Adrenal gland (tissue), 12 donors: Measurements from ENCODE around the gene MAPKBP1. TPM values are rescaled to one million over a fixed set of nuclear protein-coding genes. Genes with fewer than 3 reads are reported as not detected.
"Not testable (repeated sequence)": the region's sequence is repeated elsewhere in the genome, so short reads cannot be mapped to it uniquely, and the experiment has no call there.

ENCODE experiments used
- DNase-seq, 7 donors: peaks; one replicate each; pipeline ENCODE4 v3.0.0-alpha.2; 2019 to 2020
- H3K27ac ChIP-seq, 5 donors: fragments of 200-600 bp; sonication (generic) in 4 of 5; 1 replicate in 3 of 5; 2 replicates in 2 of 5; pipeline versions ENCODE4 v1.5.1 to v1.8.0; 2016 to 2020; ENCODE audit warnings: mild to moderate bottlenecking in 1 of 5
- H3K27me3 ChIP-seq: fragments of 200-600 bp; 2 replicates; pipeline ENCODE4 v1.8.0; 2021
- H3K36me3 ChIP-seq, 2 donors: fragments of 200-600 bp; replicated peaks in 1 of 2; 1 replicate in 1 of 2; 2 replicates in 1 of 2; pipeline versions ENCODE4 v1.5.1 to v1.8.0; 2018 to 2022
- H3K4me1 ChIP-seq, 2 donors: fragments of 200-600 bp; replicated peaks in 1 of 2; 1 replicate in 1 of 2; 2 replicates in 1 of 2; pipeline versions ENCODE4 v1.5.1 to v1.8.0; 2018 to 2021
- H3K4me3 ChIP-seq, 4 donors: fragments of 200-600 bp; sonication (generic) in 3 of 4; one replicate each; pipeline ENCODE4 v1.5.1; 2016 to 2018
- H3K9me3 ChIP-seq, 3 donors: fragments of 200-600 bp; sonication (generic) in 1 of 3; replicated peaks in 1 of 3; 1 replicate in 2 of 3; 2 replicates in 1 of 3; pipeline versions ENCODE4 v1.5.1 to v1.8.0; 2016 to 2021
- POLR2A ChIP-seq, 2 donors: fragments of 450-650 bp; IDR thresholded peaks; one replicate each; pipeline ENCODE4 v1.6.1; 2017; ENCODE audit warnings: antibody characterized with exemption in 2 of 2, mild to moderate bottlenecking in 2 of 2, moderate library complexity in 1 of 2
- WGBS, 4 donors: extraction: QIAGEN DNeasy Blood & Tissue Kit in 2 of 4; methylation state at CpG; one replicate each; pipeline versions ENCODE4 v1.1.5 to v1.1.7; 2013 to 2017; 5-methylcytosine and 5-hydroxymethylcytosine counted together
- intact Hi-C, 2 donors: fragments of 100-400 bp; cut with DNase I; formaldehyde crosslinking; loops; one replicate each; pipeline versions ENCODE4 v1.14.1 to v1.15.0; 2022 to 2023
- polyA plus RNA-seq, 3 donors: library from polyadenylated mRNA; stranded (reverse); fragments of 200-250 nt in 2 of 3; fragments of 350-450 nt in 1 of 3; fragmentation: Illumina TruSeq in 1 of 3; extraction: RNeasy Lipid Tissue Mini Kit (QIAGEN cat#74804) in 1 of 3; gene quantifications; one replicate each; pipeline ENCODE4 v1.2.3, GENCODE V29; 2013 to 2014
- total RNA-seq, 9 donors: library from RNA; depleted of rRNA in 4 of 9; stranded (reverse); fragments of >200 nt in 4 of 9; fragments of 120-200 nt in 1 of 9; fragmentation: NEBNext Ultra II Directional in 1 of 9; extraction: Animal tissue kit (Norgen Biotek cat#: 25700) in 1 of 9; gene quantifications; one replicate each; pipeline versions ENCODE4 v1.1.0 to v1.2.4, GENCODE V29; 2013 to 2023
- TF ChIP-seq, protein P1 (sequence below), 6 experiments: fragments of 450-650 bp in 4 of 6; fragments of 200-600 bp in 2 of 6; sonication (generic) in 1 of 6; IDR thresholded peaks; 1 replicate in 5 of 6; 2 replicates in 1 of 6; pipeline versions ENCODE4 v1.5.1 to v1.8.0; 2016 to 2021; ENCODE audit warnings: antibody characterized with exemption in 6 of 6, mild to moderate bottlenecking in 2 of 6, moderate library complexity in 1 of 6
- donor health status: healthy with polysubstance abuse.
- donor health status: Bipolar disorder and iron deficiency.
- donor health status: DM: yes; HTN: yes; CAD: no.
- donor health status: DM: no; HTN: no; CAD: no.
- donor health status: DM: no; HTN: no; CAD: no.
- donor health status: DM: yes; HTN: yes; CAD: no.

The MAPKBP1 gene
- total and polyA plus RNA-seq, 12 donors: 10.1 to 60.7 (median 22.8) TPM

DNA sequence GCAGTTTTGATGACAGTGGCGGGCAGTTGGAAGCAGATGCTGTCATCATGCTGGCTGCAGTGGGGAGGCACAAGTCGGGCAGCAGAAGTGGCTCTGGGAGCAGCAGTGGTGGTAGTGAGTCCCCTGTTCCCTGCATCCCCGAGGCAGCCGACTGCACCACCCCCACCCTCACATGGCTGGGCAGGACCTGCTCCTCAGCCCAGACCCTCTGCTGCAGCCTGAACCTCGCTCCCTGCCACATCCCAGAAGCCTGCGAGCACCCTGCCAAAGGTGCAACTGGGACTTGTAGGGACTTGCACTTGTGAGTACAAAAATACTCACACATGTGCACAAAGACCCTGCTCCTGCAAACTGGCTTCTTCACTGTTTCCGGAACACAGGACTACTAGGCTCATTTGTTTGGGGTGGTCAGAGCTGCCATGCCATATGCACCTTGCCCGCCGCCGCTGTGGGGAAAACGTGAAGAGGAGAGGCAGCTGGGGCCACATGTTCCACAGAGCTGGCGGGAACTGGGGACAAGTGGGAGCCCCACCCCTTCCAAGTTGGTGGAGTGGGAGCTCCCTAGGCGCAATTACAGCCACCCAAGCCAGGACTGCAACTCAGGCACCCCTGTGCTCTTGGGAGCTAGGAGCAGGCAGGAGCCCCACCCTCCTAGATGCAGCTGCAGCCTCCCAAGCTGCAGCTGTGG, 55.8 kb downstream of the MAPKBP1 start:
- intact Hi-C loops: loop anchor here in 1 of 2 donors (5.0 kb wide), 1 partner anchor 62 kb away; the partner anchor contains the start of gene SPTBN5
- Histone ChIP-seq H3K36me3 (peaks cover 0 to 4% of the 10 kb centered on the region in 2 donors), H3K27ac (no peak overlapping the region), H3K4me1 (peaks cover 7 to 13% of the 10 kb centered on the region in 2 donors), H3K4me3 (no peak overlapping the region), H3K27me3 (no peaks in the 10 kb centered on the region), H3K9me3 (no peaks in the 10 kb centered on the region)
- WGBS, 4 donors: 93 to 96% (median 95%) methylated on average over 7 to 13 of the region's 13 CpGs
- TF ChIP-seq, protein P1, sequence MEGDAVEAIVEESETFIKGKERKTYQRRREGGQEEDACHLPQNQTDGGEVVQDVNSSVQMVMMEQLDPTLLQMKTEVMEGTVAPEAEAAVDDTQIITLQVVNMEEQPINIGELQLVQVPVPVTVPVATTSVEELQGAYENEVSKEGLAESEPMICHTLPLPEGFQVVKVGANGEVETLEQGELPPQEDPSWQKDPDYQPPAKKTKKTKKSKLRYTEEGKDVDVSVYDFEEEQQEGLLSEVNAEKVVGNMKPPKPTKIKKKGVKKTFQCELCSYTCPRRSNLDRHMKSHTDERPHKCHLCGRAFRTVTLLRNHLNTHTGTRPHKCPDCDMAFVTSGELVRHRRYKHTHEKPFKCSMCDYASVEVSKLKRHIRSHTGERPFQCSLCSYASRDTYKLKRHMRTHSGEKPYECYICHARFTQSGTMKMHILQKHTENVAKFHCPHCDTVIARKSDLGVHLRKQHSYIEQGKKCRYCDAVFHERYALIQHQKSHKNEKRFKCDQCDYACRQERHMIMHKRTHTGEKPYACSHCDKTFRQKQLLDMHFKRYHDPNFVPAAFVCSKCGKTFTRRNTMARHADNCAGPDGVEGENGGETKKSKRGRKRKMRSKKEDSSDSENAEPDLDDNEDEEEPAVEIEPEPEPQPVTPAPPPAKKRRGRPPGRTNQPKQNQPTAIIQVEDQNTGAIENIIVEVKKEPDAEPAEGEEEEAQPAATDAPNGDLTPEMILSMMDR (IDR thresholded peaks at IDR 0.05): no peak
- TF ChIP-seq POLR2A (IDR thresholded peaks at IDR 0.05): no peak
- DNase-seq: peak in 1 of 7 donors; percentile 47

DNA sequence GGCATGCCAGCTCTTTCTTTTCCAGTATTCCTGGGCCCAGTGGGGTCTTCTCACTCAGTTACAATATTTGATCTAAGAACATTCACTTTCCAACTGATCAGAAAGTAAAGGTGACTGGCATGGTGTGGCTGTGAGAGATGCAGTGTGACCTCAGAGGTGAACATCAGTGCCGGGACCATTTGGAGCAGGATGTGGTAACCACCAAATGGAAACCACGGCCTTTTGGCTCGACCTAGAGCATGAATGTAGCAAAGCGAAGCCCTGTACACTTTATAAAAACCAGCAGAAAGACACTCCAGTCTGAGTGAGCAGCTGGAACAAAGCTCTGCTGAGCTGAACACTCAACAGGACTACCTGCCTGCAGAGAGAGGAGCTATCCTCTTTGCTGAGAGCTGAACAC, 57.0 kb downstream of the MAPKBP1 start:
- not testable (repeated sequence) for DNase-seq, H3K4me3 ChIP-seq, H3K36me3 ChIP-seq, H3K27me3 ChIP-seq, H3K9me3 ChIP-seq, H3K27ac ChIP-seq
- intact Hi-C loops: loop anchor here in 1 of 2 donors (5.0 kb wide), 1 partner anchor 61 kb away; the partner anchor contains the start of gene SPTBN5
- H3K4me1 ChIP-seq: peaks cover 7 to 13% of the 10 kb centered on the region in 2 donors
- WGBS, 4 donors: 77 to 90% (median 84%) methylated on average over 4 of the region's 4 CpGs

DNA sequence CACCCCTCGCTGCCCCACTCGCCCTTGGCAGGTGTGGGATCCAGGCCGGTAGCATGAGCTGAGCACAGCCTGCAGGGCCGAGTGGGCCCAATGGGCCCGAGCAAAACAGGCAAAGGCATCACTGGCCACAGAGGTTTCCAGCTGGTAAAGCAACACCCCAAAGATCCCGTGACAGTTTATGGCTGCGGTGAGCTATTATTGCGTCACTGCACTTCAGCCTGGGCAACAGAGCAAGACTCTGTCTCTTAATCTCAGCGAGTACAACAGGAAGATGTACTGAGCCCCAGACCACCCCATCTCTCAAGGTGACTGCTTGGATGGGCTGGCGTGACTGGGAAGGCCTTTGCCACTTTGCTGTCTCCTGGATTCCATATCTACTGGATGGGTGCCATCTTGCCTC, 57.9 kb downstream of the MAPKBP1 start:
- WGBS, 4 donors: 88 to 96% (median 93%) methylated on average over 5 to 10 of the region's 10 CpGs
- no peaks in the 10 kb centered on the region for H3K36me3 ChIP-seq
- intact Hi-C loops: loop anchor here in 1 of 2 donors (5.0 kb wide), 1 partner anchor 60 kb away; the partner anchor contains the start of gene SPTBN5

DNA sequence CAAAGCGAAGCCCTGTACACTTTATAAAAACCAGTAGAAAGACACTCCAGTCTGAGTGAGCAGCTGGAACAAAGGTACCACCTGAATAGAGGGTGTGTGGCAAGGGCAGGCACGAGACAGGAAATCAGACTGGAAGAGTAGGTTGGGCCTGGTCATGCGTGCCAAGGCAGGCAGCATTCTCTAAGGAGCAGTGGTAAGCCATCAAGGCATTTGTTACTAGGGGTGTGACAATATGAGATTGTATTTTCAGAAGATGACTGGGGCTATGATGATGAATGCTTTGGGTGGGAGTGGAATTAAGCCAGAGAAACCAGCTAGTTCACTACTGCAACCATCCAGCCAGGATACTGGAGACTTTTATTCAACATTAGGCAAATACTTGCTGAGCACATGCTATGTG, 58.6 kb downstream of the MAPKBP1 start:
- no peak for TF ChIP-seq POLR2A (IDR thresholded peaks at IDR 0.05)
- TF ChIP-seq, protein P1 (IDR thresholded peaks at IDR 0.05): no peak
- no peaks in the 10 kb centered on the region for H3K9me3 ChIP-seq
- 82 to 90% (median 87%) methylated on average over 3 of the region's 3 CpGs for WGBS, 4 donors
- intact Hi-C loops: loop anchor here in 1 of 2 donors (5.0 kb wide), 1 partner anchor 59 kb away; the partner anchor contains the start of gene SPTBN5
- no peak overlapping the region for H3K4me3 ChIP-seq
- H3K27me3 ChIP-seq: no peaks in the 10 kb centered on the region
- no peak overlapping the region for H3K27ac ChIP-seq
- DNase-seq: no peak
- H3K36me3 ChIP-seq: no peaks in the 10 kb centered on the region
- H3K4me1 ChIP-seq: peaks cover 0 to 8% of the 10 kb centered on the region in 2 donors

More for the DNA sequence above, 57.9 kb downstream of the MAPKBP1 start:
- no peak for TF ChIP-seq POLR2A (IDR thresholded peaks at IDR 0.05)
- TF ChIP-seq, protein P1 (IDR thresholded peaks at IDR 0.05): no peak
- no peak overlapping the region for H3K4me3 ChIP-seq
- H3K27ac ChIP-seq: no peak overlapping the region
- H3K27me3 ChIP-seq: no peaks in the 10 kb centered on the region
- no peaks in the 10 kb centered on the region for H3K9me3 ChIP-seq
- no peak for DNase-seq
- H3K4me1 ChIP-seq: peaks cover 5 to 13% of the 10 kb centered on the region in 2 donors
